SH-SY5Y (cell line): ENCODE data around the gene TENT4A.

Experiments used
- GATA2 ChIP-seq: IDR thresholded peaks from 2 replicates; pipeline ENCODE4 v1.6.1; 2011; ENCODE audit warnings: mild to moderate bottlenecking, low read depth, low read length
- GATA3 ChIP-seq: IDR thresholded peaks from 2 replicates; pipeline ENCODE4 v1.6.1; 2011; ENCODE audit warnings: low read depth, mild to moderate bottlenecking, low read length, moderate library complexity

Gene TENT4A

DNA sequence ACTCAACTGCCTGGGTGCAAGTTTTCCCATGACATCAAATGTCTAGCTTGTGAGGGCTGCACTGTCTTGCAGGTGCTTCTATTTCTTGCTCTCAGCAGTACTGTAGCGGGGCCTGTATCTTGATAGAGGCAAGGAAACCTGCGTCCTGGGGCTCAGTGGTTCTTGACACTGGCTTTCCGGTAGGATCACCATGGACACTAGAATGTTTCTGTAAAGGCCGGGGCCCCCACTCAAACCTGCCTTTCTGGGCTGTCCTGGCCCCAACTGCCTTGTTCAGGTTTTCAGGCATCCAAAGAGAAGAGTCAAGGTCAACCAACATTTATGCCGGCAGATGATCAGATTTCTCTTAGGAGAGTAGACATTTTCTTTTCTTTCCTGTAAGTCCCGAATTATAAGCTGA is 26.7 kb upstream of the TENT4A start:
- TF ChIP-seq GATA2 (no peak), GATA3 (no peak)

- TF ChIP-seq GATA3 (no peak), GATA2 (no peak)
Observed at GRCh38 chr5:6686915-6687409, 26.3 kb upstream of the TENT4A start.

DNA sequence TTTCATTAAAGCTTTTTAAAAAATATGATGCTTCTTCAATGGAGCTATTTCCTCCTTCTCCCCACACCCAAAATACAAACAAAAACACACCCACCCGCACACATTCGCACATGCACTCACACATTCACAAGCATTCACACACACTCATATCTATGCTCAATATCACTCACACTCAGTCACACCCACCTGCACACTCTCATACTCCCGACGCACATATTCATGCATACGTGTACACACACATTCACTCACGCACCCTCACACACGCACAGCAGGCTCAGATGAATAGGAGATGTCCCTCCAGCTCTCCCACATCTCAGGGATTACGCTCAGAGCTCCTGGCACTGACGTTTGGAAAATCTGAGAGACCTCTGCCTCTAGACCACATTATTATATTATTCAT is 25.7 kb upstream of the TENT4A start:
- TF ChIP-seq GATA2 (no peak), GATA3 (no peak)

GRCh38 chr5:6692906-6693305 is 20.3 kb upstream of the TENT4A start:
- TF ChIP-seq GATA2, result no peak
- no peak for TF ChIP-seq GATA3

DNA sequence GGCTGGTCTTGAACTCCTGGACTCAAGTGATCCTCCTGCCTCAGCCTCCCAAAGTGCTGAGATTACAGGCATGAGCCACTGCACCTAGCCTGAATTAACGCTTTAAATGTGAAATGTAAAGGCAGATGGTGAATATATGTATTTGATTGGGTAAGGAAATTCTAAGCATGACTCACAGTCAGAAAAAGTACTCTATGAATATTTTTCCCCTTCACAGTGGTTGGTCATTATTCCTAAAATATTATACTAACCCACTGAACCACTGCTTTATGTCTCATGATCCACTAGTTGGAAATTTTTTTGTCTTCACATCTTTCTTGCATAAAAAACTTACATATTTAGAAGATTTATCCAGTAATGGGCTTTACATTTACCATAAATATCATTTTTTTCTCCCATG is 14.5 kb upstream of the TENT4A start:
- TF ChIP-seq GATA3, result no peak
- TF ChIP-seq GATA2, result no peak

DNA sequence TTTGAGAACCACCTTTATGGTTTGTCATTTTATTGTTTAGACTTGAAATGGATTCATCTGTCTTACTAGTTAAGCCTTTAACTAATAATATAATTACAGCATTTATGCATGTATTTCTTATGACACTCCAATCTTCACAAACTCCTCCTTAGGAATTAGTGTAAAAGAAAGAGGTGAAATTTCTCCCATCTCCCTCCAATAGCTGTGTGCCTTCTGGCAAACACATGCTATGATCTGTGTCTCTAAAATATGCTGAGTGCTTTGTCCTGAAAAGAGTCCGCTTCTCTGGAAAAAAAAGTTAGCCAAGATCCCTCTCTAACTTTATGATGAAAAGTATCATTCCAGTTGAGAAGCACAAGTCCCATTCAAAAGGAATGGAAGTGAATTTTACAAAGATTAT is 13.9 kb upstream of the TENT4A start:
- TF ChIP-seq GATA2 (no peak), GATA3 (no peak)

DNA sequence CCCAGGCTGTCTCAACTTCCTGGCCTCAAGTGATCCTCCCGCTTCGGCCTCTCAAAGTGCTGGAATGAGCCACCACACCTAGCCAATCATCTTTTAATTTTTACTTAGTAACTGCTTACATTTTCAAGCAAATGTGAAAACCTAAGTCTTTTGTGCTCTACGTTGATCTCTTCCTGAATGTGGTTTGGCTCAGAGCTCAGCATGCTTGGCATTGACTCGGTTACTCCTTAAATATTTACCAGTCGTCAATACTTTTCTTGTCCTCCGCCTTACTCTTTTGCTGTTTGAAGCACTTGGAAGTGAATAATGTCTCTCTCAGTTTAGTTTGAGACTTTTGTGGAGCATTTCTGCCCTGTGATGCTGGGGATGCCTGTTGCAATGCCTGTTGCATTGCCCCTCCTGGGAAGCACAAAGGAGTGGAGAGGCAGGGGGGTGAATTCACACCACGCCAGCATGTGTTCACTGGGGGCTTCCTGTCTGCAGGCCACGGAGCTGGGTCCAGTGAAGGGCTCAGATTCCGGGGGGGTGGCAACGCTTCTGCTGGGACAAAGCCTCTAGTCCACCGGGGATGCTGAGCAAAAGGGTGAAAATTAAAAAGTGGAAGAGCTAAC is 13.1 kb upstream of the TENT4A start:
- TF ChIP-seq GATA2 (no peak), GATA3 (no peak)

GRCh38 chr5:6700685-6701355 is 12.4 kb upstream of the TENT4A start:
- TF ChIP-seq GATA2 (no peak), GATA3 (no peak)

DNA sequence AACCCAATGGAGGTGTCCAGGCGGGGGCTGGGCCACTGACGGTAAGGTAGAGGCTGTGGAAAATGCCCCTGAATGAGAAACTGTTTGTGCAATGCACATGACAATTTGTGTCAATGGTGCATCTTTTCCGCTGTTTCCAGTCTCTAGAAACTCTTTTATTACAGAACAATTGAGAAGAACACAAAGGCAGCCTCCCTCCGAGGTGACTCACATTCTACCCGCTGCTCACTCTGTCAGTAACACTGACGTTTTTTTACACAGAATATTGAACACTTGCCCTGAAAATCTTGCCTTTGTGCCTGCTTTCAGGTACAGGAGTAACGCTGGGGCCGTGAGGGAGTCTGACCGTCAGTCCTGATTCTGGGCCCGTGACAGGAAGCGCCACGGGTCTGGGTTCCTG is 11.7 kb upstream of the TENT4A start:
- TF ChIP-seq GATA3, result no peak
- TF ChIP-seq GATA2, result no peak

- TF ChIP-seq GATA3 (no peak), GATA2 (no peak)
Observed at GRCh38 chr5:6702633-6703032, 10.6 kb upstream of the TENT4A start.

GRCh38 chr5:6703806-6704205 is 9.4 kb upstream of the TENT4A start:
- TF ChIP-seq GATA2 (no peak), GATA3 (no peak)

GRCh38 chr5:6704361-6704851 is 8.8 kb upstream of the TENT4A start:
- TF ChIP-seq GATA3, result no peak
- no peak for TF ChIP-seq GATA2

DNA sequence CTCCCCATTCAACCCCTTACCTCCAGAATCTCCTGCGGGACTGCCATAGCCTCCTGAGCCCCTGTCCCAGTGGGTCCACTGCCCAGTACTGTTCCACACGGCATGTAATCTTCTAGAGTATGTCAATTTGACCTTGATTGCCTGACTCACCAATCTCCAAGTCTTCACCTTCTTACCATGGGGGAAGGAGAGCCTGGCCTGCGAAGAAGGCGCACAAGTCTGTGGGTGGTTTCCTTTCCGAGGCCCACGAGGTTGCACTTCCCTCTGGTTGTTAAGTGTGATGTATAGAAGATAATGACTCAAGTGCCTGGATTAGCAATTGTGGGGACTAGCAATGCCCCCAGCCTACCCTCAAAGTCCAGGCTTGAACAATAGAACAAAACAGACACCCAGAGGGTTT is 8.1 kb upstream of the TENT4A start:
- TF ChIP-seq GATA3 (no peak), GATA2 (no peak)

GRCh38 chr5:6705959-6706358 is 7.3 kb upstream of the TENT4A start:
- TF ChIP-seq GATA2, result no peak
- no peak for TF ChIP-seq GATA3

DNA sequence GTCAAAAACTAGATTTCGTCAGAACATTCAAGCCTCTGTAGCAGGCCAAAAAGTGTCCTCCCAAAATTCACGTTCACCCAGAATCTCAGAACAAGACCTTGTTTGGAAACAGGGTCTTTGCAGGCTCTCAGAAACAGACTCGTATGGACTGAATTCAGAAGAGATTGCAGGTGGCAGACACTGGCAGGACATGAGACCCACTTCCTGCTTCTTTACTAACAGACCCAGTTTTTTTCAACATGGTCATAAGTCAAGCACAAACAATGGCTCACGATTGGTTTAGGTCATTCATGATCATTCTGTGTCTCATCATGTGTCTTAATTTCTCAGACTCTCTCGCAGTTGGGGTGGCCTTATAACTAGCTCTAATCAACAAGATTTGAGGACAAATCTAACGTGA is 5.4 kb upstream of the TENT4A start:
- TF ChIP-seq GATA2, result no peak
